Lower leg skin (tissue), 3 donors: ENCODE measurements around the gene CATSPERB.

Source experiments
- POLR2A ChIP-seq, 2 donors: fragments of 450-650 bp; IDR thresholded peaks; one replicate each; pipeline ENCODE4 v1.6.1; 2016 to 2017; ENCODE audit warnings: antibody characterized with exemption in 2 of 2, mild to moderate bottlenecking in 1 of 2, moderate library complexity in 1 of 2
- TF ChIP-seq, protein P1 (sequence below), 3 donors: fragments of 450-650 bp; IDR thresholded peaks; one replicate each; pipeline ENCODE4 v1.5.1; 2016; ENCODE audit warnings: antibody characterized with exemption in 3 of 3, mild to moderate bottlenecking in 3 of 3, moderate library complexity in 2 of 3

DNA sequence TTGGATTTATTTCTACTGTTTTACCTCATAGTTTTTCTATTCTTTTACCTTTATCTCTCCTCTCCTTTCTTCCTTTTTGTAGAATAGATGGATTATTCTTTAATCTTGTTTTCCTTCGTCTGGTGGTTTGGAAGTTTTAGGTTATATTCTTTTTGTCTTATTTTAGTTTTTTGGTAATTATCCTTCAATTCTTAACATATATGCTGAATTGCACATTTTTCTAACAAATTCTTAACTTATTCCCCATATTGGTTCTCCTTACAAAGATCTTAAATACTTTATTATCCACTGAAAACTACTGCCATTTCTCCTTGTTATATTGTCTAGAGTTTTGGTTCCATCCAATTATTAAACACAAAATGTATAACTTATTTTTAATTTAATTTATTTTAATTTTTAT is 42.3 kb downstream of the CATSPERB start:
- TF ChIP-seq, protein P1, sequence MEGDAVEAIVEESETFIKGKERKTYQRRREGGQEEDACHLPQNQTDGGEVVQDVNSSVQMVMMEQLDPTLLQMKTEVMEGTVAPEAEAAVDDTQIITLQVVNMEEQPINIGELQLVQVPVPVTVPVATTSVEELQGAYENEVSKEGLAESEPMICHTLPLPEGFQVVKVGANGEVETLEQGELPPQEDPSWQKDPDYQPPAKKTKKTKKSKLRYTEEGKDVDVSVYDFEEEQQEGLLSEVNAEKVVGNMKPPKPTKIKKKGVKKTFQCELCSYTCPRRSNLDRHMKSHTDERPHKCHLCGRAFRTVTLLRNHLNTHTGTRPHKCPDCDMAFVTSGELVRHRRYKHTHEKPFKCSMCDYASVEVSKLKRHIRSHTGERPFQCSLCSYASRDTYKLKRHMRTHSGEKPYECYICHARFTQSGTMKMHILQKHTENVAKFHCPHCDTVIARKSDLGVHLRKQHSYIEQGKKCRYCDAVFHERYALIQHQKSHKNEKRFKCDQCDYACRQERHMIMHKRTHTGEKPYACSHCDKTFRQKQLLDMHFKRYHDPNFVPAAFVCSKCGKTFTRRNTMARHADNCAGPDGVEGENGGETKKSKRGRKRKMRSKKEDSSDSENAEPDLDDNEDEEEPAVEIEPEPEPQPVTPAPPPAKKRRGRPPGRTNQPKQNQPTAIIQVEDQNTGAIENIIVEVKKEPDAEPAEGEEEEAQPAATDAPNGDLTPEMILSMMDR (IDR thresholded peaks at IDR 0.05) = no peak
- no peak for TF ChIP-seq POLR2A (IDR thresholded peaks at IDR 0.05)
